Testis (tissue), 3 donors: ENCODE data around the gene MASP1. TPM values are rescaled to one million over a fixed set of nuclear protein-coding genes. Genes with fewer than 3 reads are reported as not detected.
A peak's percentile ranks its signal among the peaks of the same experiment; 100 is the strongest.

Source experiments
- DNase-seq: peaks from one replicate; pipeline ENCODE4 v3.0.0-alpha.2; 2019
- H3K27ac ChIP-seq, 2 donors: fragments of 200-600 bp; sonication (generic); one replicate each; pipeline ENCODE4 v1.5.1; 2019
- H3K27me3 ChIP-seq: fragments of 200-600 bp; sonication (generic); one replicate; pipeline ENCODE4 v1.5.1; 2019
- H3K36me3 ChIP-seq: fragments of 200-600 bp; sonication (generic); one replicate; pipeline ENCODE4 v1.5.1; 2017; ENCODE audit warnings: low read depth; ENCODE audit errors: missing control alignments
- H3K4me1 ChIP-seq: fragments of 200-600 bp; sonication (generic); one replicate; pipeline ENCODE4 v1.5.1; 2019
- H3K4me3 ChIP-seq, 2 donors: fragments of 200-600 bp; sonication (generic); one replicate each; pipeline ENCODE4 v1.5.1; 2017 to 2019
- H3K9me3 ChIP-seq: fragments of 200-600 bp; sonication (generic); one replicate; pipeline ENCODE4 v1.5.1; 2017
- POLR2A ChIP-seq: fragments of 450-650 bp; IDR thresholded peaks from one replicate; pipeline ENCODE4 v1.6.1; 2017; ENCODE audit warnings: antibody characterized with exemption, mild to moderate bottlenecking, moderate library complexity
- WGBS, 2 donors: methylation state at CpG; one replicate each; pipeline ENCODE4 v1.1.5; 2018; 5-methylcytosine and 5-hydroxymethylcytosine counted together
- intact Hi-C: fragments of 100-400 bp; cut with DNase I; formaldehyde crosslinking; loops from one replicate; pipeline ENCODE4 v1.15.1; 2023; ENCODE audit warnings: low total_unique reads
- polyA plus RNA-seq: library from polyadenylated mRNA; stranded (reverse); fragments of 350-450 nt; fragmentation: Illumina TruSeq; extraction: RNeasy Lipid Tissue Mini Kit (QIAGEN cat#74804); gene quantifications from one replicate; pipeline ENCODE4 v1.2.3, GENCODE V29; 2014; ENCODE audit warnings: low read depth, low replicate concordance; ENCODE audit not compliant: insufficient read depth
- total RNA-seq, 2 donors: library from RNA; depleted of rRNA; stranded (reverse); fragments of >200 nt; gene quantifications; one replicate each; pipeline ENCODE4 v1.2.3, GENCODE V29; 2016
- TF ChIP-seq, protein P1 (sequence below), 3 experiments: fragments of 450-650 bp in 2 of 3; fragments of 200-600 bp in 1 of 3; sonication (generic) in 1 of 3; IDR thresholded peaks; one replicate each; pipeline ENCODE4 v1.5.1; 2016 to 2019; ENCODE audit warnings: antibody characterized with exemption in 3 of 3, mild to moderate bottlenecking in 2 of 3, moderate library complexity in 1 of 3

Gene MASP1
- total and polyA plus RNA-seq, 3 donors from 2014 or later, result 0.55 to 3.6 (median 2.8) TPM

DNA sequence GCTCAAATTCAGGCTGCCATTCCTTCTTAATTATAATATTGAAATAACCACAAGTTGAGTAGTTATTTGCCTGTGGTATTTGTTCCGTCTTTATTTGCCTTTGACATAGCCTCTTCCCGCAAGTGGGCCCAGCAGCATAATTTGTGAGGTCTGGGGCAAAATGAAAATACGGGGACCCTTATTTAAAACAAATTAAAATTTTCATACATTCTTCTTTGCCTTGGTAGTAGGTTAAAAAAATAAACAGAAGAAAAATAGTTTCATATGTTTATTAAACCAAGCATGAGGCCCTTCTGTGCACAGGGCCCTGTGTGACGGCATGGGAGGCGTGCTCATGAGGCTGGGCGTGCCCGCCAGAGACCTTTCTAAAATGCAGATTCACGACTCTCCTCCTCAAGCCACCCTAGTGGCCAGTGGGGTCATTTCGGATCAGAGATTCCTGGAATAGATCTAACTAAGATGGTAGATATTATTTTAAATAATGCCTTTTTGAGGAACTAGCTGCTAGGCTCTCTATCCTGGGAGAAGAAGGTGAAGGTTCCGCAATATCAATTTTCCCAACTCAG, 35.4 kb downstream of the MASP1 start:
- no peak for DNase-seq
- intact Hi-C loops, result no loop called here
- TF ChIP-seq, protein P1, sequence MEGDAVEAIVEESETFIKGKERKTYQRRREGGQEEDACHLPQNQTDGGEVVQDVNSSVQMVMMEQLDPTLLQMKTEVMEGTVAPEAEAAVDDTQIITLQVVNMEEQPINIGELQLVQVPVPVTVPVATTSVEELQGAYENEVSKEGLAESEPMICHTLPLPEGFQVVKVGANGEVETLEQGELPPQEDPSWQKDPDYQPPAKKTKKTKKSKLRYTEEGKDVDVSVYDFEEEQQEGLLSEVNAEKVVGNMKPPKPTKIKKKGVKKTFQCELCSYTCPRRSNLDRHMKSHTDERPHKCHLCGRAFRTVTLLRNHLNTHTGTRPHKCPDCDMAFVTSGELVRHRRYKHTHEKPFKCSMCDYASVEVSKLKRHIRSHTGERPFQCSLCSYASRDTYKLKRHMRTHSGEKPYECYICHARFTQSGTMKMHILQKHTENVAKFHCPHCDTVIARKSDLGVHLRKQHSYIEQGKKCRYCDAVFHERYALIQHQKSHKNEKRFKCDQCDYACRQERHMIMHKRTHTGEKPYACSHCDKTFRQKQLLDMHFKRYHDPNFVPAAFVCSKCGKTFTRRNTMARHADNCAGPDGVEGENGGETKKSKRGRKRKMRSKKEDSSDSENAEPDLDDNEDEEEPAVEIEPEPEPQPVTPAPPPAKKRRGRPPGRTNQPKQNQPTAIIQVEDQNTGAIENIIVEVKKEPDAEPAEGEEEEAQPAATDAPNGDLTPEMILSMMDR (IDR thresholded peaks at IDR 0.05), result no peak
- no peak for TF ChIP-seq POLR2A
- Histone ChIP-seq H3K27me3 (no peaks in the 10 kb centered on the region), H3K9me3 (no peaks in the 10 kb centered on the region), H3K4me1 (peaks cover 5% of the 10 kb centered on the region), H3K4me3 (no peak overlapping the region), H3K27ac (peak overlapping the region; percentile 45 to 63), H3K36me3 (no peaks in the 10 kb centered on the region)
- 91 to 93% methylated on average over 10 of the region's 10 CpGs for WGBS, 2 donors

DNA sequence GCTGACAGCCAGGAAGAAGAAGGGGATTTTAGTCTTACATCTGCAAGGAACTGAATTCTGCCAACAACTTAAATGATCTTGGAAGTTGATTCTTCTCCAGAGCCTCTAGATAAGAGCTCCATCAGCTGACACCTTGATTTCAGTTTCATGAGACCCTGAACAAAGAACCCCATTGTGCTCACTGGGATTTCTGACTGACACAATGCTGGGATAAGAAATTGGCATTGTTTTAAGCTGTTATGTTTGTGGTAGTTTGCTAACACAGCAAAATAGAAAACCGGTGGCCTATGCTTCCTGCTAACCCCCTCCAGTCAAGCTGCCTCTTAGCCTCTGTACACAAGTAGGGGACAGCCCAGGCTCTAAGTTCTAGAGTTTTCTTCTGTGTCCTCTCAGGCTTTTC, 36.2 kb downstream of the MASP1 start:
- intact Hi-C loops, result no loop called here
- Histone ChIP-seq H3K4me3 (no peak overlapping the region), H3K27ac (peak overlapping the region; percentile 45 to 63), H3K9me3 (no peaks in the 10 kb centered on the region), H3K4me1 (peaks cover 5% of the 10 kb centered on the region), H3K36me3 (no peaks in the 10 kb centered on the region), H3K27me3 (no peaks in the 10 kb centered on the region)
- peak; percentile 63 for DNase-seq
- TF ChIP-seq POLR2A, result no peak
- TF ChIP-seq, protein P1 (IDR thresholded peaks at IDR 0.05), result no peak
- 41 to 46% methylated on average over 1 of the region's 1 CpG for WGBS, 2 donors

DNA sequence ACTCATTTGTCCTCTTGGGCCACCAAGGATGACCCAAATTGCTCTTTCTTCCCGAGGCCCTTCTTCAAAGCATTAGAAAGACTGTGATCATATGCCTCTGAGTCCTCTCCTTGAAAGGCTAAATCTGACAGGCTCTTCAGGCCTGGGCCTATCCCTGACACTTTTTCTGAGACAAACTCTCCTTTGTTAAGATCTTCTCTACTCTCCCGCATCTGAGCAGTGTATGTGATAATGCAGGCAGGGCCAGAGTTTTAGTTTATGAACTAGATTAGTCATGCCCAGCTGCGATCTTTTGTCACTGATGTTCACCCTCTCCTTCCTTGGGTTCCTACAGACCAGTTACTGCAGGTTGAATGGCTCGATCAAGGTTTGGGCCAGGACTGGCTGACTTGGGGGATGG, 39.2 kb downstream of the MASP1 start:
- TF ChIP-seq, protein P1 (IDR thresholded peaks at IDR 0.05), result no peak
- TF ChIP-seq POLR2A, result no peak

DNA sequence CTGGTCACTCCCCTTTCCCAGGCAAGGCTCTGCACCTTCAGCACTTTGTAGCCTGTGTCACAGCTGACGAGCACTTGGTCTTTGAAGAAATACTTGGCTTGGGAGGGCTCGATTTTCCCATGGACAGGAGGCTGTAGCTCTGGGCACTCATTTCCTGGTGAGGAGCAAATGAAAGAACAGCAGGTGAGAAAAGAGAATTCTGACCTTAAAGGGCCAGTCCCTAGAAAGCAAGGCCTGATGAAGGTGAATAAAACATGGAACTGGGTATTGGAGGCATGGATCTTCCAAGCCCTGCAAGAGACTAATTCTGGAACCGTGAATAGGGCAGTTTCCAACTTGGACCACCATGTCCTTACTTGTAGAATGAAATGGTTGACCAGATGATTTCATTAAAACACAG, 39.9 kb downstream of the MASP1 start:
- TF ChIP-seq, protein P1 (IDR thresholded peaks at IDR 0.05), result no peak
- TF ChIP-seq POLR2A, result no peak
- no peak for DNase-seq
- H3K9me3 ChIP-seq, result no peaks in the 10 kb centered on the region
- no peak overlapping the region for H3K4me3 ChIP-seq
- H3K27ac ChIP-seq, result peak overlapping the region; percentile 19 to 30
- no peaks in the 10 kb centered on the region for H3K36me3 ChIP-seq
- peaks cover 5% of the 10 kb centered on the region for H3K4me1 ChIP-seq
- 73 to 84% methylated on average over 3 of the region's 3 CpGs for WGBS, 2 donors
- no peaks in the 10 kb centered on the region for H3K27me3 ChIP-seq
- intact Hi-C loops, result no loop called here

More for the DNA sequence above, 39.2 kb downstream of the MASP1 start:
- peak overlapping the region; percentile 19 to 30 for H3K27ac ChIP-seq
- H3K4me3 ChIP-seq, result no peak overlapping the region
- intact Hi-C loops, result no loop called here
- peaks cover 5% of the 10 kb centered on the region for H3K4me1 ChIP-seq
- peak; percentile 25 for DNase-seq
- 77 to 86% methylated on average over 4 of the region's 4 CpGs for WGBS, 2 donors
- no peaks in the 10 kb centered on the region for H3K36me3 ChIP-seq
- no peaks in the 10 kb centered on the region for H3K9me3 ChIP-seq
- no peaks in the 10 kb centered on the region for H3K27me3 ChIP-seq

DNA sequence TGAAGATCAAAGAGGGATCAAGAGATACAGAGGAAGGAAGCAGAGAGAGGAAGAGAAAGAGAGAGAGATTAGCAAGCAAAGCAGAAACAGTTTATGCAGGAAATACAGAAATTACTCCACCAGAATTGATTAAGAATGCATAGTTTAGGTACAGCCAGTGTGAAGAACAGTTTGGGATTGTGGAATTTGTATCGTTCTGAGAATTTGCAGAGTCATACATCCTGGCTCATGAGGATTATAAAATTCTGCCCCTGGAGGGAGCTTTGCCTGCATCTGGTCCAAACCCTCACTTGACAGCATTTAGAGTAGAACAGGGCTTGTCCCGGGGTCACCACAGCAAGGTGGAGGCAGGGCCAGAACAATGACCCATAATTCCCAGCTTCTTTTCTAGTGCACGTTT, 44.1 kb downstream of the MASP1 start:
- H3K4me1 ChIP-seq, result peaks cover 5% of the 10 kb centered on the region
- DNase-seq, result no peak
- H3K9me3 ChIP-seq, result no peaks in the 10 kb centered on the region
- H3K27ac ChIP-seq, result no peak overlapping the region
- TF ChIP-seq, protein P1 (IDR thresholded peaks at IDR 0.05), result no peak
- no peak for TF ChIP-seq POLR2A
- intact Hi-C loops, result no loop called here
- H3K27me3 ChIP-seq, result no peaks in the 10 kb centered on the region
- H3K36me3 ChIP-seq, result no peaks in the 10 kb centered on the region
- 77 to 83% methylated on average over 3 of the region's 3 CpGs for WGBS, 2 donors
- no peak overlapping the region for H3K4me3 ChIP-seq
